OCI-LY3 (cell line): Measurements from ENCODE around the gene LRRC55.

ENCODE experiments used
- CTCF ChIP-seq: fragments of 200-600, 300-600 bp; sonication (generic); IDR thresholded peaks from 2 replicates; pipeline ENCODE4 v1.5.1; 2014; ENCODE audit warnings: antibody characterized with exemption, low read length, low read depth
- EZH2phosphoT487 ChIP-seq: fragments of 200-600 bp; shearing (Covaris generic); IDR thresholded peaks from 2 replicates; pipeline ENCODE4 v1.6.1; 2018; ENCODE audit warnings: antibody characterized with exemption, mixed run types, low read depth

- TF ChIP-seq CTCF (no peak), EZH2phosphoT487 (no peak)
These were observed 21.6 kb downstream of the LRRC55 start for GRCh38 chr11:57203359-57203758.
